PFSK-1 (cell line): Measurements from ENCODE around the gene ULBP3.

Source experiments
- FOXP2 ChIP-seq: optimal IDR thresholded peaks from 2 replicates; pipeline ENCODE3; 2011; ENCODE audit warnings: borderline replicate concordance, control low read depth, inconsistent platforms; ENCODE audit not compliant: insufficient read depth; ENCODE audit errors: extremely low read length, extremely low read depth
- POLR2AphosphoS5 ChIP-seq: IDR thresholded peaks from 2 replicates; pipeline ENCODE4 v1.6.1; 2012; ENCODE audit warnings: low read depth, mild to moderate bottlenecking, control low read depth, low read length, moderate library complexity
- SIN3A ChIP-seq: IDR thresholded peaks from 2 replicates; pipeline ENCODE4 v1.6.1; 2012; ENCODE audit warnings: mild to moderate bottlenecking, low read length, moderate library complexity, borderline replicate concordance; ENCODE audit not compliant: insufficient read depth
- TAF1 ChIP-seq: IDR thresholded peaks from 2 replicates; pipeline ENCODE4 v1.6.1; 2012; ENCODE audit warnings: low read length, control low read depth, borderline replicate concordance; ENCODE audit not compliant: insufficient read depth
- TF ChIP-seq, protein P1 (sequence below), 2 experiments: IDR thresholded peaks; 2 replicates each; pipeline versions ENCODE4 v1.6.1 to v1.8.0; 2011 to 2012; ENCODE audit warnings: low read depth in 2 of 2, low read length in 2 of 2, control low read depth in 1 of 2, inconsistent platforms in 1 of 2, mild to moderate bottlenecking in 1 of 2, moderate library complexity in 1 of 2; ENCODE audit not compliant: insufficient read depth in 1 of 2

ULBP3 gene

DNA sequence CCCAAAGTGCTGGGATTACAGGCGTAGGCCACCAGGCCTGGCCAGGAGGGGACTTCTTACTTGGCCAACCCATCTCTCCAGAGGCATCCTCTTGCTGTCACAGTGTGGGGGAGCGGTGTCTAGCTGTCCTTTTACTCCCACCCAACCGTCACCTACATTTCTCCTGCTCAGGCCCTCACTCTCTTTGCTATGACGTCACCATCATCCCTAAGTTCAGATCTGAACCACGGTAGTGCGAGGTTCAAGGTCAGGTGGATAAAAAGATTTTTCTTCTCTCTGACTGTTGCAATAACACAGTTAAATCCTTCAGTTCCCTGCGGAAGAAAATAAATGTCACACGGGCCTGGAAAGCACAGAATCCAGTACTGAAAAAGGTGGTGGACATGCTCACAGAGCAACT lies 36.3 kb downstream of the ULBP3 start:
- TF ChIP-seq FOXP2 (no peak), POLR2AphosphoS5 (no peak), SIN3A (no peak), TAF1 (no peak)
- TF ChIP-seq, protein P1, sequence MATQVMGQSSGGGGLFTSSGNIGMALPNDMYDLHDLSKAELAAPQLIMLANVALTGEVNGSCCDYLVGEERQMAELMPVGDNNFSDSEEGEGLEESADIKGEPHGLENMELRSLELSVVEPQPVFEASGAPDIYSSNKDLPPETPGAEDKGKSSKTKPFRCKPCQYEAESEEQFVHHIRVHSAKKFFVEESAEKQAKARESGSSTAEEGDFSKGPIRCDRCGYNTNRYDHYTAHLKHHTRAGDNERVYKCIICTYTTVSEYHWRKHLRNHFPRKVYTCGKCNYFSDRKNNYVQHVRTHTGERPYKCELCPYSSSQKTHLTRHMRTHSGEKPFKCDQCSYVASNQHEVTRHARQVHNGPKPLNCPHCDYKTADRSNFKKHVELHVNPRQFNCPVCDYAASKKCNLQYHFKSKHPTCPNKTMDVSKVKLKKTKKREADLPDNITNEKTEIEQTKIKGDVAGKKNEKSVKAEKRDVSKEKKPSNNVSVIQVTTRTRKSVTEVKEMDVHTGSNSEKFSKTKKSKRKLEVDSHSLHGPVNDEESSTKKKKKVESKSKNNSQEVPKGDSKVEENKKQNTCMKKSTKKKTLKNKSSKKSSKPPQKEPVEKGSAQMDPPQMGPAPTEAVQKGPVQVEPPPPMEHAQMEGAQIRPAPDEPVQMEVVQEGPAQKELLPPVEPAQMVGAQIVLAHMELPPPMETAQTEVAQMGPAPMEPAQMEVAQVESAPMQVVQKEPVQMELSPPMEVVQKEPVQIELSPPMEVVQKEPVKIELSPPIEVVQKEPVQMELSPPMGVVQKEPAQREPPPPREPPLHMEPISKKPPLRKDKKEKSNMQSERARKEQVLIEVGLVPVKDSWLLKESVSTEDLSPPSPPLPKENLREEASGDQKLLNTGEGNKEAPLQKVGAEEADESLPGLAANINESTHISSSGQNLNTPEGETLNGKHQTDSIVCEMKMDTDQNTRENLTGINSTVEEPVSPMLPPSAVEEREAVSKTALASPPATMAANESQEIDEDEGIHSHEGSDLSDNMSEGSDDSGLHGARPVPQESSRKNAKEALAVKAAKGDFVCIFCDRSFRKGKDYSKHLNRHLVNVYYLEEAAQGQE (IDR thresholded peaks at IDR 0.05; ENCODE audit: insufficient read depth in 1 of 2, low read depth in 2 of 2, low read length in 2 of 2): no peak

DNA sequence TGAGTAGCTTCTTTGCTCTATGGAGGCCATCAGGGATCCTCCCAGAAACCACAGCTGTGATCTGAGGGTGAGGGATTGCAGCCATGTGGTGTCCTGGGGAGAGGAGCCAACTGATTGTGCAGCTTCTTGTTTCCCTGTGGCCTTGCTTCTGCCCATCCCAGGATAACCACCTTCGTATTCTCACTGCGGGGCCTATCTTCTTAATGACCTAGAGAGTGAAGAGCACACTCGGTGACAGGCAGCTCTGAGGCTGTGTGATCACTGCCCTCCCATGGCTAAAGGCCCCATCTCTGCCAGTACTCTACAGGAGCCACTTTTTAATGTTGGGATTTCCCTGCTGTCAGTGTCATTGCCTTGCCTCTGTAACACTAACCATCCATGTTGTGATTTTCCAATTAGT lies 38.3 kb downstream of the ULBP3 start:
- TF ChIP-seq FOXP2 (no peak), POLR2AphosphoS5 (no peak), TAF1 (no peak), SIN3A (no peak)
- TF ChIP-seq, protein P1 (IDR thresholded peaks at IDR 0.05; ENCODE audit: insufficient read depth in 1 of 2, low read depth in 2 of 2, low read length in 2 of 2): no peak

DNA sequence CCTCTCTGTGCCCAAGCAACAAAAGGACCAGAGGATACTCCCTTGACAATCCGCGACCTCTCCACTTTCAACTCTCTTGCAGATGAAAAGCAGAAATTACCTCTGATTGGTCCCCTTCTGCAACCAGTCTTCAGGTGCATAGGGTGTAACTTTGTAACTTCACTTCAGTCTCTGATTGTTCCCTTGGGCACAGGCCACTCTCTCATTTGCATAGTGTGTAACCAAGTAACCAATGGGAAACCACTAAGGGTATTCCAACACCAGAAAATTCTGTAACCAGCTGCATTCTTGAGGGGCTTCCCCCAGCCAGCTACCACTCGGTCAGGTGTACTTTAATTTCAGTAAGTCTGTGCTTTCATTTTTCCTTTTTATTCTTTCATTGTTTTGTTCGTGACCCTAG lies 39.2 kb downstream of the ULBP3 start:
- TF ChIP-seq, protein P1 (IDR thresholded peaks at IDR 0.05; ENCODE audit: insufficient read depth in 1 of 2, low read depth in 2 of 2, low read length in 2 of 2): no peak
- TF ChIP-seq FOXP2 (no peak), POLR2AphosphoS5 (no peak), SIN3A (no peak), TAF1 (no peak)

DNA sequence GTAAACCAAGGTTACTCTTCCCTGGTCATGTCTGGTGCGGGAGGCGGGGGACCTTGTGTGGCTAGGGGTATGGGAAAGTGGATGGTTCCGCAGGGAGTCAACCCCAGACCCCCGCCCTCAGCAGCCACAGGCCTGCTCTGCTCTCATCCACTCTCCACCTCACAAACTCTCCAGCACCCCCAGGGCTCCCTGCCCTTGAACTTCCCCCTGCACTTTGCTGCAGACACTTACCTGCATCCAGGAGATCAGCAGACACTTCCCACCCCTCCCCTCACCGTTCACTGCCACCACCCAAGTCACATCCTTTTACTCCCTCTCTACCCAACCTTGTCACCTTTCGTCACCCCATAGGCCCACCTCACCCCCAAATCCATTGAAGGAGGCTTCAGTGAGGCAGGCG lies 39.6 kb downstream of the ULBP3 start:
- TF ChIP-seq, protein P1 (IDR thresholded peaks at IDR 0.05; ENCODE audit: insufficient read depth in 1 of 2, low read depth in 2 of 2, low read length in 2 of 2): no peak
- TF ChIP-seq FOXP2: no peak
- no peak for TF ChIP-seq SIN3A
- no peak for TF ChIP-seq POLR2AphosphoS5
- TF ChIP-seq TAF1: no peak

DNA sequence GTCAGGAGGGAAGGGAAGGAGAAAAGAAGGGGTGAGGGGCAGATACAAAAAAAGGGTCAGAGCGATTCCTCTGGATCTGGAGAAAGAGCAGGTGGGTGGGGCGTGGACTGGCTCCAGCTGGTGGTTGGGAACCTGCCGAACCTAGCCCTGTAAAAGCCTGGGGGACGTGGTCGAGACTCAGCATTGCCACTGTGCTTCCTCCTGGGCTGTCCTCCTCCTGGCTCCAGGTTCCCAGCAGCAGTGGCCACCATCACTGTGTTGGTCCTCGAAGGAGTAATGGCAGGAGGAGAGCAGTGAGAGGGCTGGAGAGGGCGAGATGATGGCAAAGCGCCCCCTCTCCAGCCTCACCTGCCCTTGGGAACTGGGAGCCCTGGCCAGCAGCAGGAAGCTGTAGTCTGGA lies 40.1 kb downstream of the ULBP3 start:
- TF ChIP-seq FOXP2: no peak
- TF ChIP-seq POLR2AphosphoS5: no peak
- TF ChIP-seq TAF1: no peak
- no peak for TF ChIP-seq SIN3A
- TF ChIP-seq, protein P1 (IDR thresholded peaks at IDR 0.05; ENCODE audit: insufficient read depth in 1 of 2, low read depth in 2 of 2, low read length in 2 of 2): no peak
